Retinal pigment epithelial cell (primary cell): Measurements from ENCODE around the gene CBLL2.
A peak's percentile ranks its signal among the peaks of the same experiment; 100 is the strongest.

ENCODE experiments used
- DNase-seq: peaks from one replicate; pipeline ENCODE4 v3.0.0-alpha.2; 2010; ENCODE audit warnings: low read depth
- H3K4me3 ChIP-seq: 2 replicates; pipeline ENCODE4 v1.5.1; 2011; ENCODE audit warnings: mild to moderate bottlenecking, low read length, control low read depth, moderate library complexity
- CTCF ChIP-seq: conservative IDR thresholded peaks from 2 replicates; pipeline ENCODE4 v1.5.1; 2011; ENCODE audit warnings: low read depth, low read length, control low read depth, inconsistent platforms

The CBLL2 gene

GRCh38 chrX:22272613-22273012 is at the start of gene CBLL2:
Gene CBLL2, plus strand, starts transcription at chrX:22272913. Its CDS starts 79 bp downstream, at chrX:22272992.
- no peak for DNase-seq
- no peak within 1 kb of the TSS for H3K4me3 ChIP-seq
- TF ChIP-seq CTCF, result no peak

DNA sequence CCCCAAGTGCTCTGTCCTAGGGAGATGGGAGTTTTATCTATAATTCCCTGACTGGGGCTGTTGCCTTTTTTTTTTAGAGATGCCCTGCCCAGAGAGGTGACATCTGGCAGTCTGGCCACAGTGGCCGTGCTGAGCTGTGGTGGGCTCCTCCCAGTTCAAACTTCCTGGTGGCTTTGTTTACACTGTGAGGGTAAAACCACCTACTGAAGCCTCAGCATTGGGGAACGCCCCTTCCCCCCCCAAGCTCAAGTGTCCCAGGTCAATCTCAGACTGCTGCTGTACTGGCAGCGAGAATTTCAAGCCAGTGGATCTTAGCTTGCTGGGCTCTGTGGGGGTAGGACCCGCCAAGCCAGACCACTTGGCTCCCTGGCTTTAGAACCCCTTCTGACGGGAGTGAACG is 38.3 kb upstream of the CBLL2 start:
- no peak for TF ChIP-seq CTCF
- no peak for DNase-seq
- no peak overlapping the region for H3K4me3 ChIP-seq

GRCh38 chrX:22237479-22237878 is 35.2 kb upstream of the CBLL2 start:
- no peak overlapping the region for H3K4me3 ChIP-seq
- DNase-seq, result no peak
- no peak for TF ChIP-seq CTCF

DNA sequence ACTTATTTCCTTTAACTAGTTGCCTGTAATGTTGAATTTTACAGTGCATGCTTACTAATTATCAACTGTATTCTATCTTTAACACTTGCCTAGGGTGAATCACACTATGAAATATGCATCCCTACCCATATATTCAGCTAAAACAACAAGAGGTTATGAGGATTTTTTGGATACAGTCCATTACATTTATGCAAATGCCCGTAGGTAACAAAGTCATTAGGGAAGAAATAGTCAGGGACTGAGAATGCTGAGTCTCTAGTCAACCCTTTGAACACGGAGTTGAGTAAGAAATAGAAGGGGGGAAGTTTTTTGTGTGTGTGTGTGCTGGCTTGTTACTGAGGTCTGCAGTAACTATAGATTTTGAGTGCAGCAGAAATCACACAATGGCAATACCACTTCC is 26.1 kb upstream of the CBLL2 start:
- TF ChIP-seq CTCF, result no peak
- no peak overlapping the region for H3K4me3 ChIP-seq
- peak; percentile 11 for DNase-seq

- H3K4me3 ChIP-seq, result no peak overlapping the region
- no peak for TF ChIP-seq CTCF
- peak; percentile 2 for DNase-seq
Measured at GRCh38 chrX:22247169-22247568, 25.5 kb upstream of the CBLL2 start.

GRCh38 chrX:22248401-22248800 is 24.3 kb upstream of the CBLL2 start:
- no peak for DNase-seq
- no peak overlapping the region for H3K4me3 ChIP-seq
- TF ChIP-seq CTCF, result no peak

DNA sequence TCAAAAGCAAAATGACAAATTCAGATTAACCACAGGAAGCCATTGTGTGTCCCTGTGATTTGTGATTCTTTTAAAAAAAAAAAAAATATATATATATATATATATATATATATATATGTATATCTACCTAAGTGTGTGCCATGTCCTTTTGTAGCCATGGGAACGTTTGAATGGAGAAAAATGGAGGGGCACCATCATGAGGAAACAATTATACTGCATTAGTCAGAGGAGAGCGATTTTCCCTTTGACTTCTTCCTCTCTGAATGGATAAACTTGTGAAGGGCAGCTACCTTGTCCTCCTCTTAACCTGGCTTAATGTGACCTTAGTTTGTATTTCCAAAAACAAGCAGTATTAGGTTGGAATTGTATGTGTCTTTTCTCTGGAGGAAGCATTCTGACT is 23.3 kb upstream of the CBLL2 start:
- no peak for TF ChIP-seq CTCF
- H3K4me3 ChIP-seq, result no peak overlapping the region
- no peak for DNase-seq
